ENCODE results near the gene KIAA1958. TPM values are rescaled to one million over a fixed set of nuclear protein-coding genes. Genes with fewer than 3 reads are reported as not detected.

KIAA1958 gene
- polyA plus RNA-seq, 3 donors: 1.9 to 4.2 (median 1.9) TPM

DNA sequence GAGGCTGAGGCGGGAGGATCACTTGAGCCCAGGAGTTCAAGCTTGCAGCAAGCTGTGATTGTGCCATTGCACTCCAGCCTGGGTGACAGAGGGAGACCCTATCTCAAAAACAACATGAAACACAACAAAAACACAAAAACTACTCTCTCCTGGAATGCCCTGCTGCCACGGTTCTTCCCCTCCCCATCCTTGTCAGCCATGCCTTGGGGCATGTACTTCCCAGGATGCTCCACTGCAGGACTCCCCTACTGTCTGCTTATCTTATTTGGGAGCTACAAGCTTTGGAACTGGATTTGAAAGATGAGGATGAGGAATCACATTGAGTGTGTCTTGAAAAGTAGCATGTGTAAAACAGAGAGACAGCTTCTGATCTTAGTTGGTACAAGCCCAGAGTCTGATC, 40.1 kb upstream of the KIAA1958 start:
- DNase-seq: no peak
- H3K27ac Mint-ChIP-seq: peak overlapping the region in 3 of 7 donors; percentile 52 to 58 (median 53)
- intact Hi-C loops (cut with micrococcal nuclease): no loop called here

DNA sequence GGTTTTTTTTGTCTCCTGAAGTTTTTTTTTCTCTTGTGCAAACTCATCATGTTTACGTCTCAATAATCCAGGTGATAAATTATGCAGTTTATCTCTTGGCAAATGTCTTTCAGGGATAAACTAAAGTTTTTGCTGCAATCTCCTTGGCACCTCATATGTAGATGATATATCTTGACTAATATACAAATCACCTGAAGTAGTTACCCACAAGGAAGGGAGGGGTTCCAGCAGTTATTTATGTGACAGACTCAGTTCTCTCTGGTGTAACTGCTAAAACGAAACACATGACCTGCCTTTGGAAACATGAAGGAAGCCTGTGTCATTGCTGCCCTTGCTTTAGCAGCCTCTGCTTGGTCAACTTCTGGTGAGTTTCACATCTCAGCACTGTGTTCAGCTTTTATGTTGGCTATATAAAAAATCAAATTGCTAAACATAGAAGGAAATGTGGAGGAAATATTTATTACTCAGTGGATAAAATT, 39.3 kb upstream of the KIAA1958 start:
- Histone ChIP-seq H3K79me2 (ENCODE audit: insufficient read depth, low read length) (no peaks in the 10 kb centered on the region), H3K27ac (ENCODE audit: low read depth in 1 of 2, low read length in 2 of 2) (no peak overlapping the region), H3K4me1 (ENCODE audit: control insufficient read depth in 1 of 2, insufficient read depth in 2 of 2, low read length in 2 of 2) (peaks cover 8 to 21% of the 10 kb centered on the region in 2 donors), H3K9me3 (replicated peaks in 1 of 2; ENCODE audit: control insufficient read depth in 1 of 2, insufficient read depth in 1 of 2, low read length in 2 of 2) (no peaks in the 10 kb centered on the region), H2AFZ (ENCODE audit: insufficient read depth, low read depth, low read length, poor library complexity, severe bottlenecking) (no peak overlapping the region), H3K4me2 (replicated peaks; ENCODE audit: extremely low read depth, low read length, poor library complexity, severe bottlenecking) (no peak overlapping the region), H3K9ac (ENCODE audit: insufficient read depth, low read length, poor library complexity, severe bottlenecking) (no peak overlapping the region), H4K20me1 (ENCODE audit: insufficient read depth, low read length) (no peaks in the 10 kb centered on the region), H3K36me3 (replicated peaks in 1 of 2; ENCODE audit: control insufficient read depth in 1 of 2, insufficient read depth in 2 of 2, low read length in 2 of 2) (peaks cover 0 to 2% of the 10 kb centered on the region in 2 donors), H3K27me3 (ENCODE audit: control insufficient read depth in 2 of 2, insufficient read depth in 2 of 2, low read length in 2 of 2) (no peaks in the 10 kb centered on the region), H3K4me3 (replicated peaks in 1 of 3; ENCODE audit: low read depth in 2 of 3, low read length in 3 of 3) (no peak overlapping the region)
- Mint-ChIP-seq H3K27ac (peak overlapping the region in 1 of 7 donors; percentile 4), H3K36me3 (peaks cover 9 to 18% of the 10 kb centered on the region in 2 donors), H3K9me3 (no peaks in the 10 kb centered on the region), H3K27me3 (ENCODE audit: low read depth in 3 of 3) (no peaks in the 10 kb centered on the region), H3K4me1 (peaks cover 28% of the 10 kb centered on the region), H3K4me3 (no peak overlapping the region)
- intact Hi-C loops (cut with micrococcal nuclease): no loop called here
- TF ChIP-seq, protein P1, sequence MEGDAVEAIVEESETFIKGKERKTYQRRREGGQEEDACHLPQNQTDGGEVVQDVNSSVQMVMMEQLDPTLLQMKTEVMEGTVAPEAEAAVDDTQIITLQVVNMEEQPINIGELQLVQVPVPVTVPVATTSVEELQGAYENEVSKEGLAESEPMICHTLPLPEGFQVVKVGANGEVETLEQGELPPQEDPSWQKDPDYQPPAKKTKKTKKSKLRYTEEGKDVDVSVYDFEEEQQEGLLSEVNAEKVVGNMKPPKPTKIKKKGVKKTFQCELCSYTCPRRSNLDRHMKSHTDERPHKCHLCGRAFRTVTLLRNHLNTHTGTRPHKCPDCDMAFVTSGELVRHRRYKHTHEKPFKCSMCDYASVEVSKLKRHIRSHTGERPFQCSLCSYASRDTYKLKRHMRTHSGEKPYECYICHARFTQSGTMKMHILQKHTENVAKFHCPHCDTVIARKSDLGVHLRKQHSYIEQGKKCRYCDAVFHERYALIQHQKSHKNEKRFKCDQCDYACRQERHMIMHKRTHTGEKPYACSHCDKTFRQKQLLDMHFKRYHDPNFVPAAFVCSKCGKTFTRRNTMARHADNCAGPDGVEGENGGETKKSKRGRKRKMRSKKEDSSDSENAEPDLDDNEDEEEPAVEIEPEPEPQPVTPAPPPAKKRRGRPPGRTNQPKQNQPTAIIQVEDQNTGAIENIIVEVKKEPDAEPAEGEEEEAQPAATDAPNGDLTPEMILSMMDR (IDR thresholded peaks at IDR 0.05): no peak
- no peak for DNase-seq
- 0% methylated on average over 1 of the region's 2 CpGs for WGBS (ENCODE audit: insufficient coverage)

More for the DNA sequence above, 40.1 kb upstream of the KIAA1958 start:
- H3K27ac ChIP-seq (ENCODE audit: low read depth in 1 of 2, low read length in 2 of 2): peak overlapping the region in 1 of 2 donors; percentile 58
- peaks cover 0 to 7% of the 10 kb centered on the region in 2 donors for H3K36me3 ChIP-seq (replicated peaks in 1 of 2; ENCODE audit: control insufficient read depth in 1 of 2, insufficient read depth in 2 of 2, low read length in 2 of 2)
- Mint-ChIP-seq H3K4me1 (peaks cover 28% of the 10 kb centered on the region), H3K4me3 (no peak overlapping the region), H3K36me3 (peaks cover 12 to 24% of the 10 kb centered on the region in 2 donors), H3K27me3 (ENCODE audit: low read depth in 3 of 3) (no peaks in the 10 kb centered on the region), H3K9me3 (no peaks in the 10 kb centered on the region)
- no peaks in the 10 kb centered on the region for H4K20me1 ChIP-seq (ENCODE audit: insufficient read depth, low read length)
- no peaks in the 10 kb centered on the region for H3K79me2 ChIP-seq (ENCODE audit: insufficient read depth, low read length)
- 100% methylated on average over 1 of the region's 2 CpGs for WGBS (ENCODE audit: insufficient coverage)
- H3K4me2 ChIP-seq (replicated peaks; ENCODE audit: extremely low read depth, low read length, poor library complexity, severe bottlenecking): no peak overlapping the region
- no peak overlapping the region for H2AFZ ChIP-seq (ENCODE audit: insufficient read depth, low read depth, low read length, poor library complexity, severe bottlenecking)
- H3K9me3 ChIP-seq (replicated peaks in 1 of 2; ENCODE audit: control insufficient read depth in 1 of 2, insufficient read depth in 1 of 2, low read length in 2 of 2): no peaks in the 10 kb centered on the region
- TF ChIP-seq, protein P1 (IDR thresholded peaks at IDR 0.05): no peak
- no peak overlapping the region for H3K4me3 ChIP-seq (replicated peaks in 1 of 3; ENCODE audit: low read depth in 2 of 3, low read length in 3 of 3)
- H3K27me3 ChIP-seq (ENCODE audit: control insufficient read depth in 2 of 2, insufficient read depth in 2 of 2, low read length in 2 of 2): no peaks in the 10 kb centered on the region
- H3K9ac ChIP-seq (ENCODE audit: insufficient read depth, low read length, poor library complexity, severe bottlenecking): no peak overlapping the region
- peaks cover 8 to 21% of the 10 kb centered on the region in 2 donors for H3K4me1 ChIP-seq (ENCODE audit: control insufficient read depth in 1 of 2, insufficient read depth in 2 of 2, low read length in 2 of 2)

All from CD14-positive monocyte (primary cell).